SK-N-SH (cell line): Measurements from ENCODE around the gene CASP8AP2.
"Not testable (repeated sequence)": the region's sequence is repeated elsewhere in the genome, so short reads cannot be mapped to it uniquely, and the experiment has no call there.

Experiments used
- EP300 ChIP-seq, 2 experiments: IDR thresholded peaks; 2 replicates each; pipeline versions ENCODE4 v1.4.0 to v1.6.1; 2012; ENCODE audit warnings: borderline replicate concordance in 1 of 2, low read depth in 1 of 2, low read length in 1 of 2
- MAX ChIP-seq: IDR thresholded peaks from 2 replicates; pipeline ENCODE4 v1.4.0; 2012; ENCODE audit warnings: low read depth
- TF ChIP-seq, protein P1 (sequence below): fragments of 200-600 bp; sonication (generic); IDR thresholded peaks from 2 replicates; pipeline ENCODE4 v1.6.1; 2017; ENCODE audit warnings: antibody characterized with exemption, mild to moderate bottlenecking, moderate library complexity

- TF ChIP-seq MAX; EP300 (IDR thresholded peaks at IDR 0.05; ENCODE audit: borderline replicate concordance in 1 of 2, low read depth in 1 of 2, low read length in 1 of 2): not testable (repeated sequence)
- TF ChIP-seq, protein P1, sequence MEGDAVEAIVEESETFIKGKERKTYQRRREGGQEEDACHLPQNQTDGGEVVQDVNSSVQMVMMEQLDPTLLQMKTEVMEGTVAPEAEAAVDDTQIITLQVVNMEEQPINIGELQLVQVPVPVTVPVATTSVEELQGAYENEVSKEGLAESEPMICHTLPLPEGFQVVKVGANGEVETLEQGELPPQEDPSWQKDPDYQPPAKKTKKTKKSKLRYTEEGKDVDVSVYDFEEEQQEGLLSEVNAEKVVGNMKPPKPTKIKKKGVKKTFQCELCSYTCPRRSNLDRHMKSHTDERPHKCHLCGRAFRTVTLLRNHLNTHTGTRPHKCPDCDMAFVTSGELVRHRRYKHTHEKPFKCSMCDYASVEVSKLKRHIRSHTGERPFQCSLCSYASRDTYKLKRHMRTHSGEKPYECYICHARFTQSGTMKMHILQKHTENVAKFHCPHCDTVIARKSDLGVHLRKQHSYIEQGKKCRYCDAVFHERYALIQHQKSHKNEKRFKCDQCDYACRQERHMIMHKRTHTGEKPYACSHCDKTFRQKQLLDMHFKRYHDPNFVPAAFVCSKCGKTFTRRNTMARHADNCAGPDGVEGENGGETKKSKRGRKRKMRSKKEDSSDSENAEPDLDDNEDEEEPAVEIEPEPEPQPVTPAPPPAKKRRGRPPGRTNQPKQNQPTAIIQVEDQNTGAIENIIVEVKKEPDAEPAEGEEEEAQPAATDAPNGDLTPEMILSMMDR, result not testable (repeated sequence)
These were observed 16.3 kb upstream of the CASP8AP2 start for GRCh38 chr6:89813422-89813821.
